ENCODE data around the gene LEMD3. TPM values are rescaled to one million over a fixed set of nuclear protein-coding genes. Genes with fewer than 3 reads are reported as not detected.

LEMD3 gene
- polyA plus RNA-seq, 2 of the 4 experiments (the other 2 are of a cell fraction) = 12.3 to 17.8 TPM

DNA sequence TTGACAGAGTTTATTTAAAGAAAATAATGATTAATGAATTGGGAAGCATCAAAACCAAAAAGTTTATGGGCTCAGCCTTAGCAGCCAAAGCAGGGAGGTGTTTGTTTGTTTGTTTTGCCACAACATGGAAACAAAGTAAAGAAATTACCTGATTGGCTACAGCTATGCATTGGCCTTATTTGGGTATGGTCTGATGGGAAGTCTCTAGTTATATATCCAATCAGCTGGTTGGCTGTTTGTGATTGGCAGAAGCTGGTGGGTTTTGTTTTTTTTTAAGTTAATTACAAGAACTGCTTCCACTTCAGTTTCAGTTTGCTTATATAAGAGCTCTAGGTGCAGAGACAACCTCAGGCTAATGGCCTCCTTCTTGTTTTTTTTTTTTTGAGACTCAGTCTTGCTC is 4.6 kb upstream of the LEMD3 start:
- no peak overlapping the region for H3K27ac ChIP-seq
- H3K4me2 ChIP-seq = no peak overlapping the region
- CTCF ChIA-PET = no interaction called here
- H3K9me3 ChIP-seq = no peaks in the 10 kb centered on the region
- TF ChIP-seq ZNF302 (CRISPR knock-in tag; IDR thresholded peaks at IDR 0.05) (no peak), CBX2 (IDR thresholded peaks at IDR 0.05; ENCODE audit: borderline replicate concordance, low read depth) (no peak), FOSL2 (IDR thresholded peaks at IDR 0.05) (no peak), FOSL2 (CRISPR knock-in tag; IDR thresholded peaks at IDR 0.05) (no peak), MYC (IDR thresholded peaks at IDR 0.05; ENCODE audit: borderline replicate concordance, low read length) (no peak), BHLHE40 (IDR thresholded peaks at IDR 0.05; ENCODE audit: low read depth, low read length) (no peak)
- TF ChIP-seq, protein P1, sequence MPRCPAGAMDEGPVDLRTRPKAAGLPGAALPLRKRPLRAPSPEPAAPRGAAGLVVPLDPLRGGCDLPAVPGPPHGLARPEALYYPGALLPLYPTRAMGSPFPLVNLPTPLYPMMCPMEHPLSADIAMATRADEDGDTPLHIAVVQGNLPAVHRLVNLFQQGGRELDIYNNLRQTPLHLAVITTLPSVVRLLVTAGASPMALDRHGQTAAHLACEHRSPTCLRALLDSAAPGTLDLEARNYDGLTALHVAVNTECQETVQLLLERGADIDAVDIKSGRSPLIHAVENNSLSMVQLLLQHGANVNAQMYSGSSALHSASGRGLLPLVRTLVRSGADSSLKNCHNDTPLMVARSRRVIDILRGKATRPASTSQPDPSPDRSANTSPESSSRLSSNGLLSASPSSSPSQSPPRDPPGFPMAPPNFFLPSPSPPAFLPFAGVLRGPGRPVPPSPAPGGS (IDR thresholded peaks at IDR 0.05) = no peak
- POLR2A ChIA-PET = no interaction called here
- no peak for DNase-seq (ENCODE audit: low read depth in 1 of 2, low spot score in 1 of 2)
- no peak for FAIRE-seq
- no peak for ATAC-seq
- H3K4me1 ChIP-seq = no peaks in the 10 kb centered on the region
- H3K4me3 ChIP-seq = no peak overlapping the region

DNA sequence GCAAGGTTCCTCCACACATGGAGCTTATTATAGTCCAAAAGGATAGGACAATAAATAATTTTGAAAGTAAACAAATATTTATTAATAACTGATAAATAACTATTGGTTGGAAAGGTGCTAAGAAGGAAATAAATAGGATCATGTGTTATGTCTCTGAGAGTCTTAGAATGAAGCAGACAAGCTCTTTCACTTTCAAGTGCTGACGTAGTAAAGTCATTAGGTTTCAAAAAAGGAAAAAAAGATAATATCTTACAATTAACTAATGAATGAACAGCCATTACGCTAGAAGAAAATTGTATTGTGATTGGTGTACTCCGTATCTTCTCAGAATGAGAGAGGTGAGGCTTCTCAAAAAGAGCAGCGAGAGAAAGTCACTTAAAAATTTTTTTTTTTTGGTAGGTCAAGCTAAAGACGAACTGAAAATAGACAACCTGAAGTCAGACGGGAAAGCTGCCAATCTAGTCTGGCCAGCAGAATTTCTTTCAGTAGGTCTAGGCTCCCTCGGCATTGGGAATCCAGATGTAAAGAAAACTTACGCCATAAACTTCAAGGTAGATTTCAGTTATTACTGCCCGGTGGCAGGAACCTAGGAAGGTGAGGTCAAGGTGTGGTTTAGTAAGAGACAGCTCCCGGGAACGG is 583 bp upstream of the LEMD3 start:
- ChIA-PET CTCF (interaction anchor here (1.1 to 2.7 kb wide), 4 partner anchors 9 to 367 kb away, joined by 3 to 11 read pairs (median 5); no protein-coding TSS in a partner anchor), POLR2A (interaction anchor here (0.8 to 1.3 kb wide), 6 partner anchors 9 to 1001 kb away, joined by 3 to 5 read pairs (median 3); partner anchors contain the start of gene TMBIM4)
- H3K4me3 ChIP-seq = peak overlapping the region; percentile 97
- peak; percentile 75; the same call in 1 of the 2 replicates for TF ChIP-seq RNF2 (IDR thresholded peaks at IDR 0.05; ENCODE audit: borderline replicate concordance, low read depth)
- TF ChIP-seq NFE2L2 (conservative IDR thresholded peaks at IDR 0.05; ENCODE audit: low read length) = no peak
- H3K4me2 ChIP-seq = peak overlapping the region; percentile 84
- WGBS (ENCODE audit: missing lambda C conversion rate) = 5% methylated on average over 11 of the region's 11 CpGs
- peaks cover 26% of the 10 kb centered on the region for H3K4me1 ChIP-seq
- DNase-seq (ENCODE audit: low read depth in 1 of 2, low spot score in 1 of 2) = no peak
- no peak for FAIRE-seq
- peak overlapping the region; percentile 95 for H3K27ac ChIP-seq
- H3K9me3 ChIP-seq = no peaks in the 10 kb centered on the region
- ATAC-seq = no peak

DNA sequence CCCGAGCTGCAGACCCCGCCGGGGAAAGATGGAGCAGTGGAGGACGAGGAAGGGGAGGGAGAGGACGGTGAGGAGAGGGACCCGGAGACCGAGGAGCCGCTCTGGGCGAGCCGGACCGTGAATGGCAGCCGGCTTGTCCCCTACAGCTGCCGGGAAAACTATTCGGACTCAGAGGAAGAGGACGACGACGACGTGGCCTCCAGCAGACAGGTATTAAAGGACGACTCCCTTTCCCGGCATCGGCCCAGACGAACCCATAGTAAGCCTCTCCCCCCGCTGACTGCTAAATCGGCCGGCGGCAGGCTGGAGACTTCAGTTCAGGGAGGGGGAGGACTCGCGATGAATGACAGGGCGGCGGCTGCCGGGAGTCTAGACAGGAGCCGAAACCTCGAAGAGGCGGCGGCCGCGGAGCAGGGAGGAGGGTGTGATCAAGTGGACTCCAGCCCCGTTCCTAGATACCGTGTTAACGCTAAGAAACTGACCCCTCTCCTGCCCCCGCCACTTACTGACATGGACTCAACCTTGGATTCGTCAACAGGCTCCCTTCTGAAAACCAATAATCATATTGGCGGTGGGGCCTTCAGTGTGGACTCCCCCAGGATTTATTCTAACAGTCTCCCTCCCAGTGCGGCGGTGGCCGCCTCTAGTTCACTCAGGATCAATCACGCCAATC is 962 bp downstream of the LEMD3 start:
- peak overlapping the region; percentile 97 for H3K4me3 ChIP-seq
- H3K27ac ChIP-seq = peak overlapping the region; percentile 95
- no peaks in the 10 kb centered on the region for H3K9me3 ChIP-seq
- peak; percentile 51 to 74 for ATAC-seq
- no peak for FAIRE-seq
- peak; percentile 35 to 55 for DNase-seq (ENCODE audit: low read depth in 1 of 2, low spot score in 1 of 2)
- TF ChIP-seq, protein P2, sequence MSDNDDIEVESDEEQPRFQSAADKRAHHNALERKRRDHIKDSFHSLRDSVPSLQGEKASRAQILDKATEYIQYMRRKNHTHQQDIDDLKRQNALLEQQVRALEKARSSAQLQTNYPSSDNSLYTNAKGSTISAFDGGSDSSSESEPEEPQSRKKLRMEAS (IDR thresholded peaks at IDR 0.05) = 0 out of 2 replicates have a peak, but pooled peaks have one; percentile 8
- no peak for TF ChIP-seq TFCP2L1 (CRISPR knock-in tag; IDR thresholded peaks at IDR 0.05)
- ChIA-PET POLR2A (interaction anchor here (1.3 kb wide), 1 partner anchor 12 kb away, joined by 3 read pairs; no protein-coding TSS in a partner anchor), CTCF (interaction anchor here (0.6 to 2.2 kb wide), 4 partner anchors 48 to 374 kb away, joined by 3 to 6 read pairs (median 4); no protein-coding TSS in a partner anchor)
- peak overlapping the region; percentile 84 for H3K4me2 ChIP-seq
- WGBS (ENCODE audit: missing lambda C conversion rate) = 12% methylated on average over 42 of the region's 47 CpGs
- H3K4me1 ChIP-seq = peaks cover 26% of the 10 kb centered on the region

DNA sequence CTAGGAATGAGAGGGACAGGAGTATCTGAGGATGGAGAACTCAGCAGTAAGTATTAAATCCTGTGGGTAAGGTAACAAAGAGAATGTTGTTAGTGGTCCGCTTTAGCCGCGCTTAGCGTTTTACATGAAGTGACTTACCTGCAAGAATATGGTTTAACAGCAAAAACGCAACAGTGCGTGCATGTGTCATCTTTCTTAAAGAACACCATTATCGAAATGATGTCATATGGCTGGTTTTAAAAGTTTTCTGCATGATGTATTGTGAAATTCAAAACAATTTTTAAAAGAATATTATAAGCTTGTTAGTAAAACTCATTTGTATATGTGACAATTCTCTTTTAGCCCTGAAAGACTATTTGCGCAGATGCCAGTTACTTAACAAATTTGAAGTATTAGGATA is 1.7 kb downstream of the LEMD3 start:
- no peak for DNase-seq (ENCODE audit: low read depth in 1 of 2, low spot score in 1 of 2)
- ChIA-PET CTCF (interaction anchor here (1.0 to 1.8 kb wide), 2 partner anchors 48 to 375 kb away, joined by 3 to 4 read pairs; no protein-coding TSS in a partner anchor), POLR2A (no interaction called here)
- Histone ChIP-seq H3K4me1 (peaks cover 26% of the 10 kb centered on the region), H3K9me3 (no peaks in the 10 kb centered on the region), H3K4me3 (peak overlapping the region; percentile 97), H3K4me2 (peak overlapping the region; percentile 84), H3K27ac (no peak overlapping the region; a peak in 1 of 6 replicates)
- TF ChIP-seq, protein P3, sequence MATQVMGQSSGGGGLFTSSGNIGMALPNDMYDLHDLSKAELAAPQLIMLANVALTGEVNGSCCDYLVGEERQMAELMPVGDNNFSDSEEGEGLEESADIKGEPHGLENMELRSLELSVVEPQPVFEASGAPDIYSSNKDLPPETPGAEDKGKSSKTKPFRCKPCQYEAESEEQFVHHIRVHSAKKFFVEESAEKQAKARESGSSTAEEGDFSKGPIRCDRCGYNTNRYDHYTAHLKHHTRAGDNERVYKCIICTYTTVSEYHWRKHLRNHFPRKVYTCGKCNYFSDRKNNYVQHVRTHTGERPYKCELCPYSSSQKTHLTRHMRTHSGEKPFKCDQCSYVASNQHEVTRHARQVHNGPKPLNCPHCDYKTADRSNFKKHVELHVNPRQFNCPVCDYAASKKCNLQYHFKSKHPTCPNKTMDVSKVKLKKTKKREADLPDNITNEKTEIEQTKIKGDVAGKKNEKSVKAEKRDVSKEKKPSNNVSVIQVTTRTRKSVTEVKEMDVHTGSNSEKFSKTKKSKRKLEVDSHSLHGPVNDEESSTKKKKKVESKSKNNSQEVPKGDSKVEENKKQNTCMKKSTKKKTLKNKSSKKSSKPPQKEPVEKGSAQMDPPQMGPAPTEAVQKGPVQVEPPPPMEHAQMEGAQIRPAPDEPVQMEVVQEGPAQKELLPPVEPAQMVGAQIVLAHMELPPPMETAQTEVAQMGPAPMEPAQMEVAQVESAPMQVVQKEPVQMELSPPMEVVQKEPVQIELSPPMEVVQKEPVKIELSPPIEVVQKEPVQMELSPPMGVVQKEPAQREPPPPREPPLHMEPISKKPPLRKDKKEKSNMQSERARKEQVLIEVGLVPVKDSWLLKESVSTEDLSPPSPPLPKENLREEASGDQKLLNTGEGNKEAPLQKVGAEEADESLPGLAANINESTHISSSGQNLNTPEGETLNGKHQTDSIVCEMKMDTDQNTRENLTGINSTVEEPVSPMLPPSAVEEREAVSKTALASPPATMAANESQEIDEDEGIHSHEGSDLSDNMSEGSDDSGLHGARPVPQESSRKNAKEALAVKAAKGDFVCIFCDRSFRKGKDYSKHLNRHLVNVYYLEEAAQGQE (IDR thresholded peaks at IDR 0.05) = no peak
- no peak for ATAC-seq
- no peak for FAIRE-seq
- 93% methylated on average over 8 of the region's 8 CpGs for WGBS (ENCODE audit: missing lambda C conversion rate)

Data from A549 (cell line).